CD4-positive, CD25-positive, alpha-beta regulatory T cell (primary cell): ENCODE data around the gene NR1H4. TPM values are rescaled to one million over a fixed set of nuclear protein-coding genes. Genes with fewer than 3 reads are reported as not detected.

ENCODE experiments used
- ATAC-seq, 2 donors: fragments of 150-1000 bp; cut with Tn5 transposase; one replicate each; pipeline ENCODE4 v1.10.0; 2021; ENCODE audit warnings: low read depth in 2 of 2, moderate number of reproducible peaks in 2 of 2, moderate library complexity in 1 of 2
- DNase-seq, 3 donors: peaks; one replicate each; pipeline versions ENCODE4 v3.0.0 to v3.0.0-alpha.2; 2012 to 2022; ENCODE audit warnings: mixed read lengths in 1 of 3
- H3K27ac ChIP-seq: one replicate; pipeline ENCODE4 v1.7.0; 2013; ENCODE audit warnings: mild to moderate bottlenecking, low read length; ENCODE audit not compliant: insufficient read depth, poor library complexity, severe bottlenecking
- H3K27me3 ChIP-seq: one replicate; pipeline ENCODE4 v1.7.0; 2013; ENCODE audit warnings: low read length; ENCODE audit not compliant: control insufficient read depth, insufficient read depth
- H3K36me3 ChIP-seq: one replicate; pipeline ENCODE4 v1.7.0; 2013; ENCODE audit warnings: mild to moderate bottlenecking, low read length, moderate library complexity; ENCODE audit not compliant: control insufficient read depth, insufficient read depth
- H3K4me1 ChIP-seq: 2 replicates; pipeline ENCODE4 v1.7.0; 2013; ENCODE audit warnings: mild to moderate bottlenecking, low read length; ENCODE audit not compliant: insufficient read depth, control insufficient read depth, poor library complexity, severe bottlenecking
- H3K4me3 ChIP-seq: one replicate; pipeline ENCODE4 v1.7.0; 2013; ENCODE audit warnings: low read depth, mild to moderate bottlenecking, low read length, moderate library complexity
- H3K9me3 ChIP-seq, 2 experiments: 1 replicate in 1 of 2; 2 replicates in 1 of 2; pipeline ENCODE4 v1.7.0; 2013; ENCODE audit warnings: low read length in 2 of 2, mild to moderate bottlenecking in 1 of 2, moderate library complexity in 1 of 2; ENCODE audit not compliant: control insufficient read depth in 2 of 2
- H3K27ac Mint-ChIP-seq, 3 donors: one replicate each; pipeline ENCODE4 v1.8.0; 2020 to 2022; ENCODE audit warnings: mild to moderate bottlenecking in 3 of 3, mixed read lengths in 3 of 3, moderate library complexity in 2 of 3
- H3K27me3 Mint-ChIP-seq: one replicate; pipeline ENCODE4 v1.8.0; 2022; ENCODE audit warnings: mild to moderate bottlenecking, mixed read lengths
- H3K36me3 Mint-ChIP-seq: one replicate; pipeline ENCODE4 v1.8.0; 2020; ENCODE audit warnings: mixed read lengths
- H3K4me1 Mint-ChIP-seq, 4 donors: one replicate each; pipeline ENCODE4 v1.8.0; 2020 to 2022; ENCODE audit warnings: mixed read lengths in 4 of 4, mild to moderate bottlenecking in 1 of 4
- H3K4me3 Mint-ChIP-seq, 4 donors: one replicate each; pipeline ENCODE4 v1.8.0; 2020 to 2022; ENCODE audit warnings: mild to moderate bottlenecking in 4 of 4, mixed read lengths in 4 of 4, moderate library complexity in 3 of 4
- H3K9me3 Mint-ChIP-seq, 7 donors: one replicate each; pipeline ENCODE4 v1.8.0; 2020 to 2022; ENCODE audit warnings: mixed read lengths in 7 of 7, mild to moderate bottlenecking in 3 of 7, moderate library complexity in 2 of 7
- polyA plus RNA-seq, 4 donors: library from polyadenylated mRNA; unstranded; fragments of 300-500 nt; fragmentation: Illumina TruSeq; gene quantifications; one replicate each; pipeline ENCODE4 v1.2.3, GENCODE V29; 2021
- total RNA-seq: library from RNA; stranded (reverse); gene quantifications from one replicate; pipeline ENCODE4 v1.2.3, GENCODE V29; 2022

The NR1H4 gene
- total and polyA plus RNA-seq, 5 donors from 2014 or later = not detected

- no peaks in the 10 kb centered on the region for H3K36me3 Mint-ChIP-seq
- peaks cover 0 to 14% (median 5%) of the 10 kb centered on the region in 4 donors for H3K4me1 Mint-ChIP-seq
- H3K4me3 Mint-ChIP-seq = no peak overlapping the region
- Histone ChIP-seq H3K27me3 (peaks cover 4% of the 10 kb centered on the region), H3K9me3 (no peaks in the 10 kb centered on the region), H3K4me3 (no peak overlapping the region), H3K4me1 (no peaks in the 10 kb centered on the region), H3K36me3 (no peaks in the 10 kb centered on the region), H3K27ac (no peak overlapping the region)
- peaks cover 32% of the 10 kb centered on the region for H3K27me3 Mint-ChIP-seq
- no peak for ATAC-seq
- DNase-seq = no peak
- no peak overlapping the region for H3K27ac Mint-ChIP-seq
- peaks cover 0 to 2% (median 0%) of the 10 kb centered on the region in 7 donors for H3K9me3 Mint-ChIP-seq
These were observed 33.9 kb upstream of the NR1H4 start for GRCh38 chr12:100439797-100440196.

- H3K27me3 Mint-ChIP-seq = peaks cover 34% of the 10 kb centered on the region
- ATAC-seq (no peak), DNase-seq (no peak)
- H3K9me3 Mint-ChIP-seq = peaks cover 0 to 3% (median under 1%) of the 10 kb centered on the region in 7 donors
- H3K4me3 ChIP-seq = no peak overlapping the region
- no peaks in the 10 kb centered on the region for H3K4me1 ChIP-seq
- H3K27ac ChIP-seq = no peak overlapping the region
- peaks cover 0 to 7% (median 5%) of the 10 kb centered on the region in 4 donors for H3K4me1 Mint-ChIP-seq
- H3K4me3 Mint-ChIP-seq = no peak overlapping the region
- no peaks in the 10 kb centered on the region for H3K9me3 ChIP-seq
- peaks cover 4% of the 10 kb centered on the region for H3K27me3 ChIP-seq
- no peaks in the 10 kb centered on the region for H3K36me3 Mint-ChIP-seq
- H3K36me3 ChIP-seq = no peaks in the 10 kb centered on the region
- H3K27ac Mint-ChIP-seq = no peak overlapping the region
These were observed 31.3 kb upstream of the NR1H4 start for GRCh38 chr12:100442403-100442802.

GRCh38 chr12:100443434-100443833 lies 30.2 kb upstream of the NR1H4 start:
- Histone ChIP-seq H3K27me3 (peaks cover 4% of the 10 kb centered on the region), H3K4me1 (no peaks in the 10 kb centered on the region), H3K27ac (no peak overlapping the region), H3K36me3 (no peaks in the 10 kb centered on the region), H3K9me3 (no peaks in the 10 kb centered on the region), H3K4me3 (no peak overlapping the region)
- H3K9me3 Mint-ChIP-seq = peaks cover 0 to 3% (median 0%) of the 10 kb centered on the region in 7 donors
- peaks cover 32% of the 10 kb centered on the region for H3K27me3 Mint-ChIP-seq
- no peak overlapping the region for H3K27ac Mint-ChIP-seq
- H3K4me3 Mint-ChIP-seq = no peak overlapping the region
- no peaks in the 10 kb centered on the region for H3K36me3 Mint-ChIP-seq
- ATAC-seq = no peak
- no peak for DNase-seq
- H3K4me1 Mint-ChIP-seq = peaks cover 0 to 1% (median under 1%) of the 10 kb centered on the region in 4 donors

- H3K27ac ChIP-seq = no peak overlapping the region
- peaks cover 32% of the 10 kb centered on the region for H3K27me3 Mint-ChIP-seq
These were observed 28.6 kb upstream of the NR1H4 start for GRCh38 chr12:100445081-100445481.

DNA sequence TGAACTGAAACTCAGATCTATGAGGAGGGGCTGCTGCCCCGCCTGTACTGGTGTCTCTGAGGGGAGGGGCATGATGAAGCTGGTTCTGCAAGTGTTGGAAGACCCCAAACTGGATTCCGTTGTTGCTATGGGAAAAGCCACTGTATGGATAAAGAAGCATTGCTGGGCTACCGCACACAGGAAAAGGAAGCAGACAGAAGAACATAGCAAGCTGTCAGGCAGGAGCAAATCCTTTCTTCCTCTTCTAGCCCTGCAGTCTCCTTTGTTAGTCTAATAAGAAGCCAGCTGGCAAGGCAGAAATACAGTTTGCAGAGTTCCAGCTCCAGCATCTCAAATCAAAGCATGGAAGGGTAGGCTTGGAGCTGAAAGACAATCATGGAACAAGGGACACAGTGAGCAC lies 26.3 kb upstream of the NR1H4 start:
- Mint-ChIP-seq H3K27ac (no peak overlapping the region), H3K9me3 (peaks cover 0 to 3% (median 0%) of the 10 kb centered on the region in 7 donors), H3K36me3 (no peaks in the 10 kb centered on the region), H3K27me3 (peaks cover 25% of the 10 kb centered on the region), H3K4me3 (no peak overlapping the region), H3K4me1 (no peaks in the 10 kb centered on the region)
- DNase-seq = no peak
- Histone ChIP-seq H3K36me3 (no peaks in the 10 kb centered on the region), H3K4me3 (no peak overlapping the region), H3K9me3 (no peaks in the 10 kb centered on the region), H3K27ac (no peak overlapping the region), H3K27me3 (no peaks in the 10 kb centered on the region), H3K4me1 (no peaks in the 10 kb centered on the region)
- no peak for ATAC-seq

More at GRCh38 chr12:100445081-100445481, 28.6 kb upstream of the NR1H4 start:
- H3K36me3 Mint-ChIP-seq = no peaks in the 10 kb centered on the region
- no peak overlapping the region for H3K27ac Mint-ChIP-seq
- H3K27me3 ChIP-seq = peaks cover 4% of the 10 kb centered on the region
- peaks cover 0 to 3% (median 0%) of the 10 kb centered on the region in 7 donors for H3K9me3 Mint-ChIP-seq
- no peaks in the 10 kb centered on the region for H3K4me1 Mint-ChIP-seq
- ATAC-seq = no peak
- no peaks in the 10 kb centered on the region for H3K36me3 ChIP-seq
- H3K4me3 ChIP-seq = no peak overlapping the region
- no peaks in the 10 kb centered on the region for H3K9me3 ChIP-seq
- no peaks in the 10 kb centered on the region for H3K4me1 ChIP-seq
- no peak for DNase-seq
- no peak overlapping the region for H3K4me3 Mint-ChIP-seq

DNA sequence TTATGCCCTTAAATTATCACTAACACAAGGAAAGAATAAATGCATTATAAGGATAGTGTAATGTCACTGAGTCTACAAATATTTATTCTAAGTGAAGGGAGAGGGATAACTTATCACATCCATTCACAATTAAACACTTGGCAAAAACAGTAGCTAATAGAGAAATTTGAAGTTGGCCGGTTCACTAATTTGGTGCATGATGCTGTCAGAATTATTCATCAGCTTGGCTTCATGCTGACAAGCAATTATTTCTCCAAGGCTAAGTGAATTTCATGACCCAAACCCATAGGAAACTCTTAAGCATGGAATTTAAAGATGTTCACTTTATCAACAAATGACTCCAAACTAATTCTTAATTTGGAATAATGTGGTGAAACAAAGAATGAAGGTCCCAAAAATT lies 25.0 kb upstream of the NR1H4 start:
- Histone ChIP-seq H3K36me3 (no peaks in the 10 kb centered on the region), H3K4me3 (no peak overlapping the region), H3K27ac (no peak overlapping the region), H3K27me3 (no peaks in the 10 kb centered on the region), H3K9me3 (no peaks in the 10 kb centered on the region), H3K4me1 (no peaks in the 10 kb centered on the region)
- Mint-ChIP-seq H3K4me1 (no peaks in the 10 kb centered on the region), H3K27ac (no peak overlapping the region), H3K36me3 (no peaks in the 10 kb centered on the region), H3K9me3 (peaks cover 0 to 3% (median 0%) of the 10 kb centered on the region in 7 donors), H3K4me3 (no peak overlapping the region), H3K27me3 (peaks cover 16% of the 10 kb centered on the region)
- ATAC-seq = no peak
- DNase-seq = no peak

- Histone ChIP-seq H3K27ac (no peak overlapping the region), H3K9me3 (no peaks in the 10 kb centered on the region), H3K36me3 (no peaks in the 10 kb centered on the region), H3K27me3 (no peaks in the 10 kb centered on the region), H3K4me1 (no peaks in the 10 kb centered on the region), H3K4me3 (no peak overlapping the region)
- H3K4me3 Mint-ChIP-seq = no peak overlapping the region
- DNase-seq (no peak), ATAC-seq (no peak)
- H3K27ac Mint-ChIP-seq = no peak overlapping the region
- H3K4me1 Mint-ChIP-seq = no peaks in the 10 kb centered on the region
- H3K36me3 Mint-ChIP-seq = no peaks in the 10 kb centered on the region
- peaks cover 0 to 2% (median 0%) of the 10 kb centered on the region in 7 donors for H3K9me3 Mint-ChIP-seq
- peaks cover 11% of the 10 kb centered on the region for H3K27me3 Mint-ChIP-seq
These were observed 22.9 kb upstream of the NR1H4 start for GRCh38 chr12:100450735-100451134.

DNA sequence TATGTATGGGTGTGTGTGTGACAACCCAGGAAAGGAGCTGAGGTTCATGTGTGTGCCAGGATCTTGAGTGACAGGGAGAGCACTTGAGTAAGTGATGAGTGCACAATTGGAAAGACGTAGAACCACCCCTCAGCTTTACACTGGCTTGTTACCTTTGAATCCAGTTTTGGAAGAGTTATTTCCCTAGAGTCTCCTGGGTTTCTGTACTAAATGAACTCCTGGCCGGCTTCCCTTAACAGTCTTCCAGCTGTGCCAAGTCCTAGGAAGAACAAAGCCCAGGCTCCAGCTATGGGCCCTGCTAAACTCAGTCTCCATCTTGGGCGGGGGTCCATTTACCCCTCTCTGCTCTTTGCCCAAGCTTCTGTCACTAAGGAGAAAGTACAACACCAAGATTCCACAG lies 19.7 kb upstream of the NR1H4 start:
- Mint-ChIP-seq H3K27me3 (no peaks in the 10 kb centered on the region), H3K27ac (no peak overlapping the region), H3K4me3 (no peak overlapping the region), H3K4me1 (no peaks in the 10 kb centered on the region), H3K36me3 (no peaks in the 10 kb centered on the region), H3K9me3 (no peaks in the 10 kb centered on the region)
- Histone ChIP-seq H3K36me3 (no peaks in the 10 kb centered on the region), H3K9me3 (no peaks in the 10 kb centered on the region), H3K4me1 (no peaks in the 10 kb centered on the region), H3K27ac (no peak overlapping the region), H3K4me3 (no peak overlapping the region), H3K27me3 (no peaks in the 10 kb centered on the region)
- ATAC-seq (no peak), DNase-seq (no peak)
